ENCODE data around the gene TCP11. TPM values are rescaled to one million over a fixed set of nuclear protein-coding genes. Genes with fewer than 3 reads are reported as not detected.

Gene TCP11
- total RNA-seq, 1 experiment from 2014 or later = 0.14 TPM

DNA sequence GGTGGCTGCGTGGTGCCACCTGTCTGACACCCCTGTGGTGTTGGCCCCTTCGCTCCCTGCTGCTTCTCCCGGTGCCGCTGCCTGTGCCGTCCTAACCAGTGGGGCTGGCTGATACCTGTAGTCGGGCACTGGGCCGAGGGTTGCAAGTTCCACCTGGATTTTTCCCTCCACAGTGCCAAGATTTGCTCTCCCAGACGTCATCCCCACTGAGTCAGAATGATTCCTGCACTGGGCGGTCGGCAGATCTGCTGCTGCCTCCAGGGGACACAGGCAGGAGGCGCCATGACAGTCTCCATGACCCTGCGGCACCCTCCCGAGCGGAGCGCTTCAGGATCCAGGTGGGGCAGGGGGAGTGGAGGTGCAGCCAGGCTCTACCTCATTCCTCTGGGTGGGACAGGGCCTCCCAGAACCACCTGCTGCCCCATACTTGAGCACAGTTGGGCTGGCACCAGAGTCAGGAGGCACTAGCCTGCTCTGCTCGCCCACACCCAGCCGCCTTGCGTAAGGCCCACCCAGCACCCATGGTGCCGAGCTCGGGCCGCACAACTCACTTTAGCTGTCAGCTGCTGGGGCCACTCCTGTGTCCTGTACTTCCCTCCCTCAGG is 60.2 kb downstream of the TCP11 start:
- no peak for DNase-seq (ENCODE audit: low spot score)

DNA sequence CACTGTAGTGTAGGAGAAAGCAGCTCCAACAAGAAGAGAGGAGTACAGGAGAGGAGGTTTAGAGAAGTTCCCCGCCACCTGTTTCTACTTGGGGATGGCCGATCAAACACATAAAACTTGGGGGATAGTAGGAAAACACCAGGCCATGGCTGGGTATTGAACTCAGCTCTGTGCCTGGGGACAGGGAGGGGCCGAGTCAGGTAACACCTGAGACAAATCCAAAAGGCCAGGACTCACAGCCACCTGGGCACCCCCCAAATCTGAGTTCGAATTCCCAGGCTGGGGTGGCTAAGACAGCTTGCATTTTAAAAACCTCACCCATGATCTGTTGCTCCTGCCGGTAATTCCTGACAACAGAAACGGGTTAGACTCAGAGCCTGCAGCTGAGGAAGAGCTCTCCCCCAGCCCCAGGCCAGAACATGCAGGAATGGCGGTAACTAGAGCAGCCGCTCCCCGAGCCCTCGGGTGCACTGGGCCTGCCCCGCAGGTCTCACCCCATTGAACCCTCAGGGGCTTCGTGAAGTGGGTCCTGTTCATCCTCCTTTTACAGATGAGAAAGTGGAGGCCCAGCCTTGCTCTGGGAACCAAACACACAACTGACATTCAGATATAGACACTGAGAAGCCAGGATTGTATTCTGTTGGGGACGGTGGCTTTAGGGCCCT is 61.0 kb downstream of the TCP11 start:
- no peak for DNase-seq (ENCODE audit: low spot score)

DNA sequence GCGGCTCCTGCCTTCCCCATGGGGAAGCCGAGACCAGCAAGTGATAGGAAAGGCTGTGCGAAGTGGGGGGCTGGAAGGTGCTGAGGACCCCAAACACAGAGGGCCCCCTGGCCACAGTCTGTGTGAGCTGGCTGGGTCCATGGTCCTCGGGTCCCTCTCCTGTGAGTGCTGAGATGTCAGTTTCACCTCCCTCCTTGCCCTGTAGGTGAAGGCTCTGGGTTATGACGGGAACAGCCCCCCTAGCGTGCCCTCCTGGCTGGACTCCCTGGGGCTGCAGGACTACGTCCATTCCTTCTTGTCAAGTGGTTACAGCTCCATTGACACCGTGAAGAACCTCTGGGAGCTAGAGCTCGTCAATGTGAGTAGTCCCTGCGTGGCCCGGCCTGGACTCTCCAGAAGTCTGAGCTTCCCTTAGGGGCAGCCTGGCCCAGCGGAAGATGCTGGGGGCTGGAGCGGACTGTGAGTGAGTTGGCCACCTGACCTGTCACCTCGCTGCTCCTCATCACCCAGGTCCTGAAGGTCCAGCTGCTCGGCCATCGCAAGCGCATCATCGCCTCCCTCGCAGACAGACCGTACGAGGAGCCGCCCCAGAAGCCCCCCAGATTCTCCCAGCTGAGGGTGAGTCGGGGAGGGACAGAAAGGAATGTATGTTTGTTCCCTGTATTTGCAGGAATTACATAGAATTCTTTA is 61.7 kb downstream of the TCP11 start:
- no peak for DNase-seq (ENCODE audit: low spot score)

DNA sequence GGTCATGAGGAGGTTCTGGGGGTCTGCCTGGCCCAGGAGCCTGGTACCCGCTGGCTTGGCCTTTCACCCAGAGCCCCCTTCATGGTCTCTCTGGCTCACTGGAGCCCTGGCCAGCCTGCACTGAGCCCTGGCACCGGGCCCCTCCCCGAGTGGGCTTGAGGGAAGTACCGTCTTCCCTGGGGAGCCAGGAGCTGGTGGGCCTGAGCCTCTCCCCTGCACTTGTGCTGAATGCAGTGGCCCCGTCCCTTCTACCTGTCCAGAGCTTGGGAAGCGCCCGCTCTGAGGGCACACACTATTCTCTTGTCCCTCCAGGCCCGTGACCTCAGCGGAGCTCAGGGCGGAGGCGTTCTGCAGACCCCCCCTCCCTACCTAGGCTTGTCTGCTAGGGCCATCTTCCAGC is 62.2 kb downstream of the TCP11 start:
- DNase-seq (ENCODE audit: low spot score) = no peak

DNA sequence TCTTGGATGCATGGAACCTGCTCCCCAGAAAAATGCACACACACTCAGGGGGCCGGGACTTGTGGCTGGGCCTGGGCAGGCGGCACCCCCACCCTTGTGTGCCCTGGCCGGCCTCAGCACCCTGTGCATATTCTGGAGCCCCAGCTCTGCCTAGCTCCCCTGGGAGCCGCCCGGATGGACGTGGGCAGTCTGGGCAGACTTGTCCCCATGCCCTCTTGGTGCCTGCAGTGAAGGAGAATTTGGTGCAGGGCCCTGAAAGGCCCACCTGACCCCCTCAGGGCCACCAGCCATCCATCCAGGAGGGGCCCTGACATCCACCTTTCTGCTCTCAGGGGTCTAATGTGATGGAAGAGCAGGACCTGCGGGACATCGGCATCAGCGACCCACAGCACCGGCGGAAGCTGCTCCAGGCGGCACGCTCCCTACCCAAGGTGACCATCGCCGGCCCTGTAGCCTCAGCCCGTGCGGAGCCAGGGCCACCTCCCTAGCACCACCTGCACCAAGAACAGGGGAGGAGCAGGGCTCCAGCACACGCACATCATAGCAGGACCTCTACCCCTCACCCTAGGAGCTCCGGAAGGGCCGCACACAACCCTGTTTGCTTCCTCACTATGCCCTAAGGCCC is 62.8 kb downstream of the TCP11 start:
- no peak for DNase-seq (ENCODE audit: low spot score)

DNA sequence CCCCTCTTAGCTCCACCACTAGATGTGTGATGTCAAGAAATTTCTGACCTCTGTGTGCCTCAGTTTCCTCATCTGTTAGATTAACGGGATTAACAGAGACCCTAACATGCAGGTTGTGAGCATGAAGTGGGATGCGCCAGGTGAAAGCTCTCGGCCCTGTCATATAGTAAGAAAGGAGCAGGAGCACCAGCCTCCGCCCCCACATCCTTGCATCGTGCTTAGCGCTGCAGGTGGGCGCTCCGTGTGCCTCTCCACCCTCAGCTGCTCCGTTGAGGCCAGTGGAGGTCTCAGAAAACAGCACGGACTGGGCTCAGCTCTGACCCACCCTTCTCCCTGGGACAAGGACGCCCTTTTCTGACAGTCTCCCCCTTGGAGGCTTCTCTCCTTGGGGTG is 63.4 kb downstream of the TCP11 start:
- no peak for DNase-seq (ENCODE audit: low spot score)

DNA sequence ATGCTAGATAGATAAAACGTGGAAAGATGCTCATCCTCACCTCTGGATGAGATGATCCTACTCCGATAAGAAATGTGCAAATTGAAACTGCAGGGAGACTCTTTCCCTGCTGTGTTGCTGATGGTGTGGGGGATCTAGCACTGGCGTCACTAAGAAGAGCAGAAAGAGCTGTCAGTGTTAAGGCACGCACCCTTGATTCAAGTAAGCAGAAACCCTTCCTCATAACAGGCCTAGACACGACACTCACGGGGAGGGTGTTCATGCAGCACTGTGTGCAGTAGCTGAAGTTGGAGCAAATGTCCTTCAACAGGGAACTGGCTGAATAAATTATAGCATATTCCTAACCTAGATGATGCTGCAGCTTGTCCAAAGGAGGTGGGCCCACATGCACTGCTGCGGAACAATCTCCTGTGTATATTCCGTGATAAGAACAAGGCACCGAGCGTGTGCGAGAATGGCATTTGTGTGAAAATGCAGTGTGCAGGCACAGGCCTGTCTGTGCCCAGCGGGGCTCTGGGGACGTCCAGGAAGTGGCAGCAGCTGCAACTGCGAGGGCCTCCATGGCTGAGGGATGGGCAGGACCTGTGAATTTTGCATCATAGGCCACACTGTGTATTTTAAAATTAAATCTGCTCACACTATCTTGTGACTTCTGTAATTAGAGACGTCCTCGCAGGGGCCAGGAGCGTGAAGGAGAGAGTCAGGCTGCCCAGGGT is 64.0 kb downstream of the TCP11 start:
- no peak for DNase-seq (ENCODE audit: low spot score)

DNA sequence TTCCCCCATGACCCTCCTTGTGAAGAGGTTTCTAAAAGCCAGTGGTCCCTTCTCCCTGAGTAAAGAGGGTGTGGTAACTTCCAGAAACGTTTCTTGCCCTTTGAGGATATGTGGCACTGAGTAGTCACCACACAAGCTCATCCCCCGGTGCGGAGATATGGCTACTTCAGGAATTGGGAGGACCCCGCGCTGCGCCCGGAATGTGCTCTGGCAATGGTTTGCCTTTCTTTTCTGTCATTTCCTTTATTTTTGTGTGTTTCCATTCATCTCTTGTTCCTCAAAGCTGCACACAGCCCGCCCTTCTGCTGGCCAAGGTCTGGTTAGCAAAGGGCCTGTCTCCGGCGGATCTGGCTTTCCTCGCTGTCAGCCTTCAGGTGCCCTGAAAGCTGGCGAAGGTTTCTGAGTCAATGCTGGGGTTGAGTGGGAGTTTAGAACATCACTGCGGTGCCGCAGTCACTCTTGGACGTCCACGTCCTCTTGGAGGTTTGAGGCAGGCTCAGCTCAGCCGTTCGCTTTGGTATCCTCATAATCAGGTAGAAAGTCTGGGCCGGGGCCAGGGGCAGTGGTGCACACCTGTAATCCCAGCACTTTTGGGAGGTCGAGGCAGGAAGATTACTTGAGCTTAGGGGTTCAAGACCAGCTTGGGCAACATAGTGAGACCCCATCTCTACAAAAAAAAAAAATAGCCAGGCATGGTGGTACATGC is 67.2 kb downstream of the TCP11 start:
- DNase-seq (ENCODE audit: low spot score) = no peak

DNA sequence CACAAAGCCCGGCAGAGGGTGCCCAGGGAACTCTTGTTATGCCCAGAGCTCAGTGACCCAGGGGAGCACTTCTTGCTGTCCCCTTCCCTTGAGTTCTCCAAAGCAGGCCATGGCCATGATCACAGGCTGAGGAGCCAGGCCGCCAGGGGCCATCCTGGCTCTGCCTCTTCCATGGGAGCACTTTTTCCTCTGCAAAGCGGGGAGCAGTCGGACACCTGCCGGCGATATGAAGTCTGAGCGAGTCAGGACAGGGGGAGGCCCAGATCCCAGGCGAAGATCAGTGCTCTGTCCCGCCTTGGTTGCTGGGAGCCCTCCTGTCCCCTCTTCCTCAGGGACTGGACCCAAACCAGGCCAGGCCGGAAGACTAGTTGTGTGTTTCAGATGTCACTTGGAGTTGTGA is 67.9 kb downstream of the TCP11 start:
- DNase-seq (ENCODE audit: low spot score) = no peak

DNA sequence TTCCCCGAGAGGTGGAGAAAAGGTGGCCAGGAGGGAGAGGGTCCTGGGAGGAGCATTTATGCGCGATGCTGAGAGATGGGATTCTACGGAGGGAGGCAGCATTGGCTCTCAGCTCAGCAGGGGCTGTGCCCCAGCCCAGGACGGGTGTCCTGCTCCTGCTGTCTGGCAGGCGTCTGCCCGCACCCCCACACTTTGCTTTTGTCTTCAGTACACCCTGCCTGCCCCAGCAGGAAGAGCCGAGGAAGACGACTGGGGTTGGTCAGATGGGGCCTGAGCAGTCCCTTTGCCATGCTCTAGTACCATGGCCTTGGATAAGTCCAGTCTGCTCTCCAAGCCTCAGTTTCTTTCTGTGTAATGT is 68.5 kb downstream of the TCP11 start:
- no peak for DNase-seq (ENCODE audit: low spot score)

DNA sequence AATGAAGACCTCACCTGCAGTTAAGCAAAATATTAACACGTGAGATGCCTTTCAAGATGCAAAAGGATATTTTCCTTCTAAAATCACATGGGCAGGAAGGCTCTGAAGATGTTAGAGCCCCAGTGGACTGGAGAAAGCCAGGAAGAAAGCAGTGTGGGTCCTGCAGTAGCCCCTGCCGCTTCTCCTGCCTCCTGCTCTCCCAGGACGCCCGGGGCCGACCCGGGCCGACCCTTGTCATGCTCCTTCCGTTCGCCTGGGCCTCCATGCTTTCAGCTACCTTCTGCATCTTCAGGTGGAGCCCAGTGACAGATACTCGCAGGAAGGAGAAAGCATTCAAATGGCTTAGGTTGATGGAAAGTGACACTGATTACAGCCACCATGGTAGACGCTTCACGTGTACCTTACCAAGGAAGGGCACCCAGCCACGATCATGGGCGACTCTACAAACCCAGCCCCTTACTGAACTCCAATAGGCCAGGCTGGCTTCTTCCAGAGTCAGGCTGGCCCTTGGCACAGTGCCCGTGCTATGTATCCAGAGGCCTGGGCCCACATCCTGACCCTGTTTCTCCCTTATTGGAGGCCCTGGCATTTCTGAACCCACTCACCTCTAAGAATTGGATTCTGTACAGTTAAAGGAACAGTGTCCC is 69.0 kb downstream of the TCP11 start:
- DNase-seq (ENCODE audit: low spot score) = no peak

DNA sequence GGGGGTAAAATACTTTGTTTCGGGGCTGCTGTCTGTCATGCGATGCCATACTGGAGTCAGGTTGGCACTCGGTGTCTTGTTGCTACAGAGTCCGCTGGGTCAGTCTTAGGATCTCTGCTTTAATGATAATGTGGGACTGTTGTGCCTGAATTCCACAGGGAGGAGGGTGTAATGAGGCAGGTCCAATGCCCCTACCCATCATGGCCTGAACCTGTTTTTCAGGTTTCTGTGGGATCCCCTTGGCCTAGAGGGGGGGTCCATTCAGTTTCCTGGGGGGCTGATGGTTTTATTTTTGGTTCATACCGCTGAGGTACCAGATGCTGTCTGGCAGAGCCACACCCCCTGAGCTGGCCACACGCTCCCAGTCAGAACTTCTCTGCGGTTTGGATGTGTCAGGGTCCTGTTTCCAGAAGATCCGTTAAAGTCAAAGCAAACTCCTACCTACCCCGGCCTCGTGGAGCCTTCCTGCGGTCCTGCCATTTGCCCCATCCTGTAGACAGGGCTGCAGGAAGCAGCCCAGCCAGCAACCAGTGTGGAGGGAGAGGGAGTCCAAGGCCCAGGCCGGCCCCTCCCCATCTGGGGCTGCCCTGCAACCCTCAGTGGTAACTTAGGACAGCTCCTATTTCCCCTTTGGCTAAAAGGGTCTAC is 69.7 kb downstream of the TCP11 start:
- no peak for DNase-seq (ENCODE audit: low spot score)

DNA sequence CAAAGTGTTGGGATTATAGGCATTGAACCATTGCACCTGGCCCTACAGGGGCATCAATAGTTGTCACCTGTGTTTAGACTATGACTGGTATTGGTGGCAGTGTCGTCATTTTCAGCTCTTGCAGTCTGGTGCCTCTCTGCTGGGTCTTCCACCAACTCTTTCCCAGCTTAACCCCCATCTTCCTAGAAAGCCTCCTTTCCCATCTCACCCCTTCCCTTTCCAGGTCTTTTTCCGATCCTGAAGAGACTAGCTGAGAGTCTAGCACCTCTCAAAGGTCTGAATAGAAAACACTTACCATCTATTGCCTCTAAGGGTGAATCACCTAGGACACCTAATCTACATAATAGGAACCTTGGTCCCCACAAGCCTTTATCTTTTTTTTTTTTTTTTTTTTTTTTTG is 71.0 kb downstream of the TCP11 start:
- no peak for DNase-seq (ENCODE audit: low spot score)

DNA sequence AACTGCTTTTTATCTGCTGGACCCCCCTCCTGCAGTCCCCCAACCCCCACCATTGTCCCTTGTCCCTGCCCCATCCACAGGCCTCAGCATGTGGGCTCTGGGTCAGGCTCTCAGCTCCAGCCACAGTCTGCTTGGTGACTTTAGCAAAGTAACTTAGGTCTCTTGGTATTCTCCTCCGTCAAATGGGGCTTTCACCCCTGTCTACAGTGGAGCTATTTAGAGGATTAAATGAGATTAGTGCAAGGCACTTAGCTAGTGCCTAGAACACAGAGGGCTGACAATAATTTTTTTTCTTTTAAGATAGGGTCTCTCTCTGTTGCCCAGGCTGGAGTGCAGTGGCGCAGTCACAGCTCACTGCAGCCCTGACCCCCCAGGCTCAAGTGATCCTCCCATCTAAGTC is 71.9 kb downstream of the TCP11 start:
- DNase-seq (ENCODE audit: low spot score) = no peak

DNA sequence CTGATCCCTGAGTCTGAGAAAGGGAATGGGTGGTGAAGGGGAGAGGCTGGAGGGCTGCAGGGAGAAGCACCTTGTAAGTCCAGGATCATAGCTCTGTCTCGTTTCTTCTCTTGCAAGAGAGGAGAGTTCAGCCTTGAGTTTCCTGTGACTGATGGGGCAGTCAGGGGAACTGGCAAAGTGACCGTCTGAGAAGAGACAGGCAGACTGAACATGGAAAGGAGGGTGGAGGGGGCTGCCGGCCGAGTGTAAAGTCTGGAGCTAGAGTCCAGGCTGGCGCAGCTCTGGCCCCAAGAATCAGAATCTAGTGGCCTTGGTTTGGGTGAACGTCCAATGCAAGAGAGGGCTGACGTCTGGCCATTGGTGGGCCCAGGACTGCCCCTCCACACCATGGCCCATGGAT is 72.5 kb downstream of the TCP11 start:
- DNase-seq (ENCODE audit: low spot score) = no peak

DNA sequence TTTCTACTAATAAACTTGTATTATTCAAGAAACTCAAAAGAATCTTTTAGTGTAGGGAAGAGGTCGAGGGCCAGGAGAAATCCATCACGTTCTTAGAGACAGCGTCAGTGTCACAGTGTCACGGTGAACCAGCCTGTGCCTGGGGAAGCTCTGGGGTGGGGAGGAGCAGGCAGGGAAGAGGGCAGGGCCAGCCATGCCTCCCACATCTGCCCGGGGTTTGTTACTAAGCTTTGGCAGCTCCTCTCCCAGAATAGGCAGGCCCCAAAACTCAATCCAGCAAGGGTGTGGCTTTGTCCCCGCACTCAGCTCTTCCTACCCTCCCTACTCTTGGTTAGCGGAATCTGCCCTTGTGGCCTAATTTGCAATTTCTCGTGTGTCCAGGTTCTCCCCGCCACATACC is 72.9 kb downstream of the TCP11 start:
- DNase-seq (ENCODE audit: low spot score) = no peak

All from H4 (cell line).